SH-SY5Y (cell line): ENCODE results near the gene NFAT5.

ENCODE experiments used
- GATA2 ChIP-seq: IDR thresholded peaks from 2 replicates; pipeline ENCODE4 v1.6.1; 2011; ENCODE audit warnings: mild to moderate bottlenecking, low read depth, low read length
- GATA3 ChIP-seq: IDR thresholded peaks from 2 replicates; pipeline ENCODE4 v1.6.1; 2011; ENCODE audit warnings: low read depth, mild to moderate bottlenecking, low read length, moderate library complexity

The NFAT5 gene

GRCh38 chr16:69607674-69608073 lies 41.9 kb downstream of the NFAT5 start:
- TF ChIP-seq GATA2 (no peak), GATA3 (no peak)

- TF ChIP-seq GATA2 (no peak), GATA3 (no peak)
Measured at GRCh38 chr16:69610356-69610755, 44.6 kb downstream of the NFAT5 start.

- TF ChIP-seq GATA3 (no peak), GATA2 (no peak)
Measured at GRCh38 chr16:69611103-69611640, 45.4 kb downstream of the NFAT5 start.

- TF ChIP-seq GATA3 = no peak
- no peak for TF ChIP-seq GATA2
Measured at GRCh38 chr16:69613378-69614154, 47.8 kb downstream of the NFAT5 start.

GRCh38 chr16:69615528-69615927 lies 49.8 kb downstream of the NFAT5 start:
- no peak for TF ChIP-seq GATA3

GRCh38 chr16:69616082-69616481 lies 50.3 kb downstream of the NFAT5 start:
- no peak for TF ChIP-seq GATA2
- no peak for TF ChIP-seq GATA3

- no peak for TF ChIP-seq GATA3
- TF ChIP-seq GATA2 = no peak
Measured at GRCh38 chr16:69618307-69618706, 52.5 kb downstream of the NFAT5 start.

GRCh38 chr16:69618721-69619120 lies 53.0 kb downstream of the NFAT5 start:
- TF ChIP-seq GATA2 = no peak
- no peak for TF ChIP-seq GATA3

GRCh38 chr16:69619514-69619913 lies 53.7 kb downstream of the NFAT5 start:
- TF ChIP-seq GATA3 = no peak
- no peak for TF ChIP-seq GATA2

GRCh38 chr16:69620573-69620972 lies 54.8 kb downstream of the NFAT5 start:
- TF ChIP-seq GATA3 (no peak), GATA2 (no peak)

- TF ChIP-seq GATA2 = no peak
- no peak for TF ChIP-seq GATA3
Measured at GRCh38 chr16:69621225-69621624, 55.5 kb downstream of the NFAT5 start.

GRCh38 chr16:69626256-69626655 lies 60.5 kb downstream of the NFAT5 start:
- TF ChIP-seq GATA3 (no peak), GATA2 (no peak)

- no peak for TF ChIP-seq GATA3
- no peak for TF ChIP-seq GATA2
Measured at GRCh38 chr16:69632828-69633227, 67.1 kb downstream of the NFAT5 start.

GRCh38 chr16:69633375-69633774 lies 67.6 kb downstream of the NFAT5 start:
- TF ChIP-seq GATA3 (no peak), GATA2 (no peak)

- TF ChIP-seq GATA2 = no peak
- TF ChIP-seq GATA3 = no peak
Measured at GRCh38 chr16:69644790-69645189, 79.0 kb downstream of the NFAT5 start.

- TF ChIP-seq GATA2 (no peak), GATA3 (no peak)
Measured at GRCh38 chr16:69647020-69647419, 81.3 kb downstream of the NFAT5 start.
